Measurements from ENCODE around the gene CTSD.

Gene CTSD

DNA sequence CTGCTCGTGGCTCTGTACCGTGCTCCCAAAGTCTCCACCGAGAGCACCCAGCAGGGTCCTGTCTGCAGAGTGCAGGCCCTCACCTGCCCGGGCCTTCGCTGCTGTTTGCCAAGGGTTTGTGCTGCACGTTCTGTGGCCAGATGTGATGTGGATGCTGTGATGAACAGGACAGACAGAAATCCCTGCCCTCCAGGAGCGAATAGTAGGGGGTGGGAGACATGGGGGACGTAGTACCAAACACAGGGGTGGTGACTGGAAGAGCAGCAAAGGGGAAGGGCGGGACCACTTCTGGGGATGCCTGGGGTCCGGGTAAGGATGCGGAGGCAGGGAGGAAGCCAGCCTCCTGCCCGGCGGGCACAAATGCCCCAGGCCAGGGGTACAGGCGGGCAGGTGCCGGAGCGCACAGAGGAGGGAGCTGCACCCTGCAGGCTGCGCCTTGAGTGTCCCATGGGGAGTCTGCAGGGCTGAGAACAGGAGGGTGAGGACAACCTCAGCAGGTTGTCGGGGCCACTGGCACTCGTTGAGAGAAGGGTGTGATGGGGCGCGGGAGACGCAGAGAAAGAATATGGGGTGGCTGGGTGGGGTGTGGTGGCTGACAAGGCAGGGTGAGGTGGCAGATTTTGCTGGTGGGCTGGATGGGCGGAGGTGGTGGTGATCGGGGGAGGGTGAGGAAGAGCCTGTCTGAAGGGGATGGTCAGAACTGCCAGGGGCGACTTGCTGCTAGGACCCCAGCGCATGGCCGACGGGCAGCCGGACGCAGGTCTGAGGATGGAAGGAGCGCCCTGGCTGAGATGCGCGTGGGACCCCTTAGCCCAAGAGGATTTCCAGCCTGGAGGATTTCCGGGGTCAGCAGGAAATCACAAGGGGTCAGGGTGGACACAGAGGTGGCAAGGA is 16.3 kb upstream of the CTSD start:
- no peak for TF ChIP-seq TAF1 (IDR thresholded peaks at IDR 0.05; ENCODE audit: borderline replicate concordance, insufficient read depth, low read length)
- TF ChIP-seq POLR2AphosphoS5 (IDR thresholded peaks at IDR 0.05; ENCODE audit: low read depth, low read length), result no peak
- no peak for TF ChIP-seq FOXP2 (optimal IDR thresholded peaks at IDR 0.05; ENCODE audit: borderline replicate concordance, extremely low read depth, extremely low read length, insufficient read depth)
- no peak for TF ChIP-seq SIN3A (IDR thresholded peaks at IDR 0.05; ENCODE audit: borderline replicate concordance, insufficient read depth, low read length)
- no peak for TF ChIP-seq REST (IDR thresholded peaks at IDR 0.05; ENCODE audit: insufficient read depth in 1 of 2, low read depth in 2 of 2, low read length in 2 of 2)

- TF ChIP-seq TAF1 (IDR thresholded peaks at IDR 0.05; ENCODE audit: borderline replicate concordance, insufficient read depth, low read length) (no peak), FOXP2 (optimal IDR thresholded peaks at IDR 0.05; ENCODE audit: borderline replicate concordance, extremely low read depth, extremely low read length, insufficient read depth) (no peak), REST (IDR thresholded peaks at IDR 0.05; ENCODE audit: insufficient read depth in 1 of 2, low read depth in 2 of 2, low read length in 2 of 2) (no peak), SIN3A (IDR thresholded peaks at IDR 0.05; ENCODE audit: borderline replicate concordance, insufficient read depth, low read length) (no peak), POLR2AphosphoS5 (IDR thresholded peaks at IDR 0.05; ENCODE audit: low read depth, low read length) (no peak)
These were observed 15.5 kb upstream of the CTSD start for GRCh38 chr11:1779034-1779805.

DNA sequence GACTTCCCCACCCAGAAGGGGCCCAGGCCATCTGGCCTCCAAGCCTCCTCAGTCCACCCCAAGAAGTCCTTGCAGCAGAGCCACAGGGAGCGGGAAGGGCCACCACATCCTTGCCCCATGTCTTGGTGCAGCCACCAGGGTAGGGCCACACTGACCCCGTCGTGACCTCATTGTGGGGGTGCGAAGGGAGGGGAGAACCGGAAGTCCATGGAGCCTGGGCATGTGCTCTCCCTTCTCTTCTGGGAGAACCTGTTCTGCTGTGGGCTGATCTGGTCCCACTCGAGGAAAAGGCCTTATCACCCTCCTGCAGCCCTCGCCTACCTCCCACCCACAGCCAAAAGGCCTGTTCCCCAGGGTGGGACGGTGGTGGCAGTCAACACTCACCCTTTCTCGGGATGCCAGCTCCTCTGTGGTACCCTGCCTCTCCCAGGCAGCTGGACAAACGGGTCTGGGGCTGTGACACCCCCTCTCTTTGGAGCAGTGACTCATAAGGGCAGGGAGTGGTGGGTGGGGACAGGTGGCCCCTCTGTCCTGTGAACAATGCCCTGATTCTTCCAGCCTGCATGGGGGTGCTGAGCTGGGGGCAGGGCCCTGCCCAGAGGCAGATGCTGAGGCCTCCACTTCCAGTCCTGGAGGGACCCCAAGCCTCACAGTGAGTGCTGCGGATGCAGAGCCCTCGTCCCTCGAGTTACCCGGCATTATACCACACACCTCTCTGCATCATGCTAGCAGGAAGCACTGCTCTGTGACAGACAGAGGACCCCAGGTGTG is 14.6 kb upstream of the CTSD start:
- TF ChIP-seq REST (IDR thresholded peaks at IDR 0.05; ENCODE audit: insufficient read depth in 1 of 2, low read depth in 2 of 2, low read length in 2 of 2), result no peak
- no peak for TF ChIP-seq POLR2AphosphoS5 (IDR thresholded peaks at IDR 0.05; ENCODE audit: low read depth, low read length)
- TF ChIP-seq TAF1 (IDR thresholded peaks at IDR 0.05; ENCODE audit: borderline replicate concordance, insufficient read depth, low read length), result no peak
- TF ChIP-seq SIN3A (IDR thresholded peaks at IDR 0.05; ENCODE audit: borderline replicate concordance, insufficient read depth, low read length), result no peak
- no peak for TF ChIP-seq FOXP2 (optimal IDR thresholded peaks at IDR 0.05; ENCODE audit: borderline replicate concordance, extremely low read depth, extremely low read length, insufficient read depth)

DNA sequence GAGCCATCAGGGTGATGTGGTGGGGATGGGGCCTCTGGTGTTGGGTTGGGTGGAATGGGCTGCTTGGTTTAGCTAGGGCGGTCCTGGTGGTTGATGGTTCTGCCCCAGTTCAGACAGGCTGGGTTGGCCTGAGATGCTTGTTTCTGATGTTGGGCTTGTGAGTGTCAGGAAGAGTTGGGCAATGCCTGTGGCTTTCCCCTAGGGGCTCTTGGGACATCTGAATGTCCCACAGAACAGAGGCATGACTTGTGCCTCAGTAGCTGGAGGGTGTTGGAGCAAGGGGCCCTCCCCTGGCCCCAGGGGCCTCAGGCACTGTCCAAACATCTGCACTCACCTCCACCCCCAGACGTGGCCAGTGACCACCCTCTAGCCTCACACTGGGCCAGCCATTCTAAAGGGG is 14.0 kb upstream of the CTSD start:
- TF ChIP-seq POLR2AphosphoS5 (IDR thresholded peaks at IDR 0.05; ENCODE audit: low read depth, low read length) (no peak), TAF1 (IDR thresholded peaks at IDR 0.05; ENCODE audit: borderline replicate concordance, insufficient read depth, low read length) (no peak), FOXP2 (optimal IDR thresholded peaks at IDR 0.05; ENCODE audit: borderline replicate concordance, extremely low read depth, extremely low read length, insufficient read depth) (no peak), SIN3A (IDR thresholded peaks at IDR 0.05; ENCODE audit: borderline replicate concordance, insufficient read depth, low read length) (no peak), REST (IDR thresholded peaks at IDR 0.05; ENCODE audit: insufficient read depth in 1 of 2, low read depth in 2 of 2, low read length in 2 of 2) (no peak)

Data from PFSK-1 (cell line).